Right lung (tissue), 5 donors: ENCODE data around the gene WDSUB1. TPM values are rescaled to one million over a fixed set of nuclear protein-coding genes. Genes with fewer than 3 reads are reported as not detected.

Experiments used
- DNase-seq, 2 donors: peaks; one replicate each; pipeline ENCODE4 v3.0.0-alpha.2; 2013
- polyA plus RNA-seq, 5 donors: library from polyadenylated mRNA; unstranded; fragments of 120-200 nt; gene quantifications; one replicate each; pipeline versions ENCODE4 v1.2.1 to v1.2.3, GENCODE V29; 2013; ENCODE audit warnings: inconsistent platforms in 1 of 5, low replicate concordance in 1 of 5; ENCODE audit not compliant: insufficient read length in 5 of 5, insufficient read depth in 1 of 5

The WDSUB1 gene
- polyA plus RNA-seq, 5 donors, result 12.5 to 18.7 (median 14.8) TPM

DNA sequence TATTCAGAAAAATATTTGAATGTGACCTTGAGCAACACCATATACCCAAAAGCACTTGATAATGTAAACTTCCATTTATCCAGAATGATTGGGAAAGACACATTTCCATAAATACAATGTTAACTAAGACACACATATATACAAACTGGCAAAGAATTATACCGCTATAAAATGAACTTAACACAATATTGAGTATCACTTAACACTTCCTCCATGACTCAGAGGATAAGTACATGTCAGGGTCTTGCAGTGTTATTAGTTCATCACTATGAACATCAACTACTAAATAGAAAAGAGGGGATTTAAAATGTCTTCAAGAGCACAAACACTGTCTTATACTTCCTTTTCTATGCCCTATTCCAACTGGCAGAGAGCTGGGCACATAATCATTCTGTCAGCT is 18.6 kb downstream of the WDSUB1 start:
- no peak for DNase-seq

- DNase-seq, result no peak
Observed at GRCh38 chr2:159266554-159266953, 19.9 kb downstream of the WDSUB1 start.

DNA sequence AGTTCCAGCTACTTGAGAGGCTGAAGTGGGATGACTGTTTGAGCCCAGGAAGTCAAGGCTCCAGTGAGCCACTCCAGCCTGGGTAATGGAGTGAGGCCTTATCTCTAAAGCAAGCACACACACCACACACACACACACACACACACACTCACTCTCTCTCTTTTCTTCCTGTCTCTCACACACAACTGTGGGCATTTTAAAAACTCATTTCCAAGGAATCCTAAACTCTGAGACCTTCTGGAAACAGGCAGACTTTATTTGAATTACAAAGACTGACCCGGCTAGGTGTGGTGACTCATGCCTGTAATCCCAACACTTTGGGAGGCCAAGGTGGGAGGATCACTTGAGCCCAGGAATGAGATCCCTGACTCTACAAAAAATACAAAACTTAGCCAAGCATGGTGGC is 21.3 kb downstream of the WDSUB1 start:
- DNase-seq, result no peak

GRCh38 chr2:159262904-159263303 is 23.6 kb downstream of the WDSUB1 start:
- DNase-seq, result no peak

DNA sequence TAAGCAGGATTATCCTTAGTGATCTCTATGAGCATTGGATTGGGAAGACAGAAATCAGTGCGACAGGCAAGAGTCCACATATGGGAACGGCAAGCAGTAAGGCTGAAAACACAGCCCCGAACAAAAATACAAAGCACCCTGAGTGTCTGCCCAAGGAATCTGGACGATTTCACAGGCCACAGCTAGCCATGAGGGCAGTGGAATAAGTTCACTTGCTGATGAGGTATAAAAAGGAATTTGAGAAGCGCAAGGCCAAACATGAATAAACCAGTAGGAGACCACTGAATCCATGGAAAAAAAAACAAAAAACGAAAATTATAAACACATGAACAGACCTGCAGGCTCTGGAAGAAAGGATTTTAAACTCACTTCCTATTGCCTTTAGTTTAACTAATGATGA is 24.3 kb downstream of the WDSUB1 start:
- DNase-seq, result no peak

DNA sequence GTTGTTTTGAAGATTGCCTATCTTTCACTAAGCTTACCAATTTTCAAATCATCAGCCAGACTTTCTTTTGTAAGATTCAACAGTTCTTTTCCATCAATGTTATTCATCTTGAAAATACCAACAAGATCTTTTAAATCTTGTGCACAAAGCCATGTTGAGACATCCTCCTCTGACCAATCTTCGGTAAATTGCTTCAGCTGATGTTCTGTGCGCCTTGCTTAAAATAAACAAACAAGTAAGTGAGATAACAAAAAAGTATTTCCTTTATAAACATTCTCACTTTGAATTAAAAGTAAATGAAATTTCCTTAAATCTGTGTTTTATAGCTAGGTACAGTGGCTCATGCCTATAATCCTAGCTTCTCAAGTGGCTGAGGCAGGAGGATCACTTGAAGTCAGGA is 30.3 kb downstream of the WDSUB1 start:
- no peak for DNase-seq

GRCh38 chr2:159252905-159253304 is 33.6 kb downstream of the WDSUB1 start:
- no peak for DNase-seq

GRCh38 chr2:159251296-159252173 is 35.0 kb downstream of the WDSUB1 start:
- DNase-seq, result no peak

DNA sequence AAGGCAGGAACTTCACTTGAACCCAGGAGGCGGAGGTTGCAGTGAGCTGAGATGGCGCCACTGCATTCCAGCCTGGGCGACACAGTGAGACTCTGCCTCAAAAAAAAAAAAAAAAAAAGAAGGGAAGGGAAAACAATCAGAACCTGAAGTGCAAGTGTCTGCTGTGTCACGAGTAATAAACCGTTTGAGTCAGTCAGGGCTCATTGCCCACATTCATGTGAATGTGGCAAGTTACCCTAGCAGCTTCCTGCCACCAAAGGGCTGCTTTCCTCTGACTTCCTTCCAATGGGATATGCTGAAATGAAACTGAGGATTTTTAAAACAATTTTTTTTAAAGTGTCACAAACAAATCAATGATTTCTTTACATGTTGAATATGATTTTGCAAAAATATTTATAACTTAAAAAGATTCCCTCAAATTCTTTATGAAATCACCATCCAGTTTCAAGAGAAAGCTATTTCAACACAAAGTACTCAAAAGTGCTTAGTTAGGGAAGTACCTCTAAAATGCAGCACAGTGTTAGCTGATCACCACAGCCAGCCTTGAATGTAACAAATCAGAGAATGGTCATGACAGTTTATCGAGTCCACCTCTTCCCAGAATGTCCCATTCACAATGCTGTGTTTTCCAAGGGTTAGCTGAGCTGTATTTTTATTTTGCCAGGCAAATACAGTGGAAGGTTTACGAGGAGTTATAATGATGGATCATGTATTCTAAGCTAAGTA is 36.4 kb downstream of the WDSUB1 start:
- DNase-seq, result no peak

- DNase-seq, result no peak
Observed at GRCh38 chr2:159246325-159246988, 40.0 kb downstream of the WDSUB1 start.

DNA sequence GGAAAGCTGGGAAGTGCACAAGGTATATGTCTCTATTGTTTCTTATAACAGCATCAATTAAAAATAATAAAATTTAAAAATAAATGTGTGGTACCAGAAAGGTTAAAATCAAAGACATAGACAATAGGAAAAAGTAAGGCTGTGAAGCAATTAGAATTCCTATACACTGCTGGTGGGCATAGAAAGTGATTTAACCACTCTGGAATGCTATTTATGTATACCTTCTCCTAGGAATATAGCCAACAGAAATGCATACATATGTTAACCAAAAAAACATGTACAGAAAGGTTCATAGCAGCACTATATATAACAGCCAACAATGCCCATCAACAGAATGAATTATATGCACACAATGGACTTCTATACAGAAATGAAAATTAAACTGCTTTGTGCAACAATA is 43.0 kb downstream of the WDSUB1 start:
- DNase-seq, result no peak

DNA sequence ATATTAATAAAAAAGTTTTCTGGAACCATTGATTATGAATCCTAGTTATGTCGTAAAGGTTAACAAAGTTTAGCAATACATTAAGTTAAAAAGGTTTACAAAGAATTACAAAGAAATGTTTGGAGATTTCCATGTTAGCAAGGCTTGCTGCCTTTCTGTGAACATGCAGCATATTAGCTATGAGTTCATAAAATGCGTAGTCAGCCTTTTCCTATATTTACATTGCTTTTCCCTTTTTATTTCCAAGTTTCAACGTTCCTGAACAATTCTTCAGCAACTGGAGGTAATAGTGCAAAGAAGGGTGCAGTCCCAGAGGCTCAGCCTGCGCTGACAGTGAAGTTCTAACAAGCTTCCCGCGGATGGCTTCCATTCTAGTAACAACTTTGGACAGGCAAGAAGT is 51.6 kb downstream of the WDSUB1 start:
- DNase-seq, result no peak

DNA sequence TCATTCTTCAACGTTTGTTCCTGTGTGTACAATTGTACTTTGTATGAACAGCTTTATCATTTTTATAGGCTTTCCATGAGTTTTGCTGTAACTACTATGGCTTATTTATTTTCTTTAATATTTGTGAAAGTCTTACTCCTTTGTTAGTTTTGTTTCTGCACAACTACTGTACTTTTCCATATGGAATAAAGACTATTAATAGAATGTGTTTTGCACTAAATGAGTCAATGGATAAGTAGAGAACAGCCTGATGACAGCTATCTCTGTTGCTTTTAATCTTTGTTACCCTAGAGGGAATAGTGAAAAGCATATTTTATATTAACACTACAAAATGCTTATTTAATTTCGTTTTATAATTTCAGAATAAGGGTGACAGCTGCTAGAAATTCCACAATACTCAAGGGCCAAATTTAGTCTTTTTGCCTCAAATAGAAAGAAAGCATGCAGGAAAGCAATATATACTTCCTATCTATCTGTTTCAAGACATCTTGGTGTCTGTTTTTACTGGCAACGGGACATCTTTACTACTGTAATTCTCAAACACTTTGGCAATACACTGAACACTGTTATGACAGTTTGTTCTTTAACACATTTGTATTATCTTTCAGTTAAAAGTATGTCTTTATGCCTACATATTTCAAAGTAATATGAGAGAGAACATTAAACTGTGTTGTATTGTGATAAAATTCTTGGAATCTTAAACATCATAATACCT is 53.9 kb downstream of the WDSUB1 start:
- no peak for DNase-seq

- no peak for DNase-seq
Observed at GRCh38 chr2:159230145-159230877, 56.2 kb downstream of the WDSUB1 start.

DNA sequence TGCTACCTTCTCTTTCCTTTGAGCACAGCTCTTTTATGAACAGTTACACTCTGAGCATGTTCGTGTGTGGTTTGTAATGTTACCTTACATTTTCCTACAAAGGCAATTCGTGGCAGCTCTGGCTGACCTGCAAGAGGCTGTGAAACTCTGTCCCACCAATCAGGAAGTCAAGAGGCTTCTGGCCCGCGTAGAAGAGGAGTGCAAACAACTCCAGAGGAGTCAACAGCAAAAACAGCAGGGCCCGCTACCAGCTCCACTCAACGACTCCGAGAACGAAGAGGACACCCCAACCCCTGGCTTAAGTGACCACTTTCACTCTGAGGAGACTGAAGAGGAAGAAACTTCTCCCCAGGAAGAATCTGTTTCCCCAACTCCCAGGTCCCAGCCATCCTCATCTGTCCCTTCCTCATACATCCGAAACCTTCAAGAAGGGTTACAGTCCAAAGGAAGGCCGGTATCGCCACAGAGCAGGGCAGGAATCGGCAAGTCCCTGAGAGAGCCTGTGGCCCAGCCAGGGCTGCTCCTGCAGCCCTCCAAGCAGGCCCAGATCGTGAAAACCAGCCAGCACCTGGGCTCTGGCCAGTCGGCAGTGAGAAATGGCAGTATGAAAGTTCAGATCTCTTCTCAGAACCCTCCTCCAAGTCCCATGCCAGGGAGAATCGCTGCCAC is 56.9 kb downstream of the WDSUB1 start:
- DNase-seq, result no peak

GRCh38 chr2:159228081-159228581 is 58.4 kb downstream of the WDSUB1 start:
- no peak for DNase-seq

- no peak for DNase-seq
Observed at GRCh38 chr2:159227467-159227866, 59.0 kb downstream of the WDSUB1 start.

- no peak for DNase-seq
Observed at GRCh38 chr2:159226608-159227385, 59.7 kb downstream of the WDSUB1 start.

DNA sequence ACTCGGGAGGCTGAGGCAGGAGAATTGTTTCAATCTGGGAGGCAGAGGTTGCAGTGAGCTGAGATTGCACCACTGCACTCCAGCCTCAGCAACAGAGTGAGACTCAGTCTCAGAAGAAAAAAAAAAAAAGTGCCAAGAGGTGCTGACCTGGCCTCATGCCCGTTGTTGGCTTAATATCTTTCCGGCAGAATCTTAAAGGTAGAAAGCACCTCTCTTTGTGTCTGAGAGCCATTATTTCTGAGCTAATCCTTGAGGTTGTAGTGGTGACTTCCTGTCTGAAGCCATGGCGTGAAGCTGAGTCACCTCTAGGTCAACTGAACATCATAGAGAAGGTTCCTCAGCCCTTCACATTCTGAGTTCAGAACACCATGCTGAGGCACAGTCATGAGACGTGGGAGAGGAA is 60.4 kb downstream of the WDSUB1 start:
- no peak for DNase-seq
